SK-N-SH treated with all-trans-retinoic acid at 6 μM for 48 hours (cell line): ENCODE measurements around the gene PRKACB.

ENCODE experiments used
- CREB5 ChIP-seq: fragments of 250-450 bp; sonication (Bioruptor Pico); IDR thresholded peaks from 2 replicates; pipeline ENCODE4 v1.5.1; 2020; ENCODE audit warnings: low read depth, mild to moderate bottlenecking, moderate library complexity
- OSR1 ChIP-seq: fragments of 250-450 bp; sonication (Bioruptor Pico); IDR thresholded peaks from 2 replicates; pipeline ENCODE4 v1.8.0; 2022; ENCODE audit warnings: moderate library complexity, mild to moderate bottlenecking, inconsistent platforms
- ZNF70 ChIP-seq: fragments of 450-650 bp; formaldehyde crosslinking; IDR thresholded peaks from 2 replicates; pipeline ENCODE4 v1.5.0; 2020; ENCODE audit warnings: mild to moderate bottlenecking, moderate library complexity

GRCh38 chr1:84223751-84224432 lies 79.8 kb downstream of the PRKACB start:
- no peak for TF ChIP-seq OSR1
- TF ChIP-seq CREB5 = no peak
- TF ChIP-seq ZNF70 (CRISPR knock-in tag) = no peak
